Astrocyte of the spinal cord (primary cell): ENCODE data around the gene FSD1L.
A peak's percentile ranks its signal among the peaks of the same experiment; 100 is the strongest.

Experiments used
- DNase-seq: peaks from one replicate; pipeline ENCODE4 v3.0.0; 2011; ENCODE audit warnings: low read depth, low spot score
- H3K4me3 ChIP-seq: 2 replicates; pipeline ENCODE4 v1.5.1; 2011; ENCODE audit warnings: low read depth, mild to moderate bottlenecking, low read length, moderate library complexity
- in situ Hi-C: cut with HindIII; loops from 2 replicates; pipeline ENCODE4 v1.10.0; 2017; ENCODE audit warnings: low sequenced_read_pairs
- TF ChIP-seq, protein P1 (sequence below): IDR thresholded peaks from 2 replicates; pipeline ENCODE4 v1.5.1; 2012; ENCODE audit warnings: low read depth, mild to moderate bottlenecking, low read length, inconsistent platforms

Gene FSD1L

DNA sequence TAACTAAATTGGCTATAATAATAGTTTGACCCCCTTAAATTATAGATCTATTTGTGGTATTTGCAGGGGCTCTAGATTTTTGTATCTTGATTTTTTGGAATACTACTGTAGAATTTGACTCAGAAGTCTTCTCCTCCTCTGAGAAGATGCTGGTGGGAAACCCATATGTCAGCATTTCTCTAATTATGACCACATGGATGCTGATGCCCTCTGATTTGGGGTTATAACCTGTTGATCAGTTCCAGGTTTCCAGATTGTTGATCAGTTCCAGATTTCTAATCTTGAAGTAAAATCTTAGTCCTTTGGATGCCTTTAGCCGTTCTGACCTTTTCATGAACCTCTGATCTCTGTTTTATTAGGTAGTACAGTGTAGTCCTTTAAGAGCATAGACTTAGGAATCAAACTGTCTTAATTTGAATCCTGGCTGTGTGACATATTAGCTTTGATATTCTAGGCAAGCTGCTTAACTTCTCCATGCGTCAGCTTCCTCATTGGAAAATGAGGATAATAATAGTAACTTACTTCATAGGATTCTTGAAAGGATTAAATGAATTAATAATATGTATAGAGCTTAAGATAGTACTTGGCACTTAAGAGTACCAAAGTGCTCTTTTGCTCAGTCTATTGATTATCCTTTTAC lies 8.1 kb downstream of the FSD1L start:
- in situ Hi-C loops: no loop called here
- no peak for DNase-seq
- TF ChIP-seq, protein P1, sequence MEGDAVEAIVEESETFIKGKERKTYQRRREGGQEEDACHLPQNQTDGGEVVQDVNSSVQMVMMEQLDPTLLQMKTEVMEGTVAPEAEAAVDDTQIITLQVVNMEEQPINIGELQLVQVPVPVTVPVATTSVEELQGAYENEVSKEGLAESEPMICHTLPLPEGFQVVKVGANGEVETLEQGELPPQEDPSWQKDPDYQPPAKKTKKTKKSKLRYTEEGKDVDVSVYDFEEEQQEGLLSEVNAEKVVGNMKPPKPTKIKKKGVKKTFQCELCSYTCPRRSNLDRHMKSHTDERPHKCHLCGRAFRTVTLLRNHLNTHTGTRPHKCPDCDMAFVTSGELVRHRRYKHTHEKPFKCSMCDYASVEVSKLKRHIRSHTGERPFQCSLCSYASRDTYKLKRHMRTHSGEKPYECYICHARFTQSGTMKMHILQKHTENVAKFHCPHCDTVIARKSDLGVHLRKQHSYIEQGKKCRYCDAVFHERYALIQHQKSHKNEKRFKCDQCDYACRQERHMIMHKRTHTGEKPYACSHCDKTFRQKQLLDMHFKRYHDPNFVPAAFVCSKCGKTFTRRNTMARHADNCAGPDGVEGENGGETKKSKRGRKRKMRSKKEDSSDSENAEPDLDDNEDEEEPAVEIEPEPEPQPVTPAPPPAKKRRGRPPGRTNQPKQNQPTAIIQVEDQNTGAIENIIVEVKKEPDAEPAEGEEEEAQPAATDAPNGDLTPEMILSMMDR: no peak
- H3K4me3 ChIP-seq: no peak overlapping the region

DNA sequence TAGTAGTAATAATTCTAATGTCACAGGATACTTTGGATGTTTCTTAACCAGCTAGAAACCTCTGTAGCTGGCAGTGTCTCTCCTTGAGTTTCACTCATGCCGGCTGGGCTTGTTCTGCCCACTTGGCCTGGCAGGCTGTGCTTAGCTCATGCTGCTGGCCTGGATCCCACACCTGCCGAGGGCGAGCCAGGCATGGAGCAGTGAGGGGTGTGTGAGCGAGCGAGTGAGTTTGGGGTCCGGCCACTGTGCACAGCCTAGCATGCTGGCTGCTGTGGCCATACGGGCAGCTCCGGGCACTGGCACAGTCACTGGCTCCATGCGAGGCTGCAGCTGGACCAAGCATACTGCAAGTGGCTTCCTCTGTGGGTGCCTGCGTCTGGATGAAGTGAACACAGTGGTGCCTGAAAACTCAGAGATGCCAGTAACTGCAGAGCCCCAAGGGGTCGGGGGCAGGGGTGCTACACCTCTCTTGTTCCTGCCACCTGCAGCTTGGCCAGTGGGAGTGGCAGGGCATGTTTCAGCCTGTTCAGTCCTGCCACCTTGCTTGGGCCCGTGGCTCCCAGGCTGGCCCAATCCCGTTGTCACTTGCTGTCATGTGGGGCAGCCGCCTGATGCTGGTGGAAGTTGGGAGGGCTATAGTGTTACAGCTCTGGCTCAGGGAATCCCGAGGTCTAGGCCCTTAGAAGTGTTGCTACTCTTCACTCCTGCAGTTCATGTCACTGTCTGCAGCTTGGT lies 9.9 kb downstream of the FSD1L start:
- no peak overlapping the region for H3K4me3 ChIP-seq
- no peak for DNase-seq
- in situ Hi-C loops: no loop called here
- TF ChIP-seq, protein P1: no peak

DNA sequence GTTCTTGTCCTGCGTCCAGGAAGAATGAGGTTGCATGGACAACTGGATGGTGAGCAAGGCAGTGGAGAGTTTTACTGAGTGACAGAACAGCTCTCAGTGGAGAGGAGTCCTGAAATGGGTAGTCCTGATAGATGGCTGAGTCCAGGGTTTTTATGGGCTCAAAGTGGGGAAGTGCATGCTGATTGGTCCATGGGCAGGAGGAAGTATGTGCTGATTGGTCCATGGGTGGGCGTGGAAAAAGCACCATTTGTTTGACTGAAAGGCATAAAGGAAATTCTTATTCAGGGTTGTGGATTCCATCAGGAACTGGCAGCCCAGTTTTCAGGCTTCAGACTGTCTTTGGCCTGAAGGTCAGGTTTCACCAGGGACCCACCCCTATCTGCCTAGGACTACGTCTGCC lies 10.6 kb downstream of the FSD1L start:
- no peak overlapping the region for H3K4me3 ChIP-seq
- DNase-seq: no peak
- in situ Hi-C loops: no loop called here
- TF ChIP-seq, protein P1: no peak

DNA sequence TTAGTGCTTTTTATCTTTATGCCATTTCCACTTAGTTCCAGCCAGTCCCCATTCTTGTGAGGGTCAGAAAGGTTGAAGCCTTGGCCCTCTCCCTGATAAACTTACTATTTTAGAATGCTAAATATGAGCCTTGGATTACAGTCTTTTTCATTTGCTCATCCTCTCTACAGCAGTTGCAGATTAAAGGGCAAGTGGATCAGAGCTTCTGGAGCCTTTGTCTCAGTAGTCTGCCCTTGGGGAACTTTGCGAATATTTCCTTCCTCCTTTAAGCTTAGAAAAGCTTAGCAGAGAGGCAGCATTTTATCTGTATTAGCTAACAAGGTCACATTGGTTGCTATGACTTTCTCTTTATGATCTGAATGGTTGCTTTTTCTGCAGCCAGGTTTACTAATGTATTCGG lies 11.5 kb downstream of the FSD1L start:
- TF ChIP-seq, protein P1: no peak
- no peak for DNase-seq
- in situ Hi-C loops: no loop called here
- no peak overlapping the region for H3K4me3 ChIP-seq

DNA sequence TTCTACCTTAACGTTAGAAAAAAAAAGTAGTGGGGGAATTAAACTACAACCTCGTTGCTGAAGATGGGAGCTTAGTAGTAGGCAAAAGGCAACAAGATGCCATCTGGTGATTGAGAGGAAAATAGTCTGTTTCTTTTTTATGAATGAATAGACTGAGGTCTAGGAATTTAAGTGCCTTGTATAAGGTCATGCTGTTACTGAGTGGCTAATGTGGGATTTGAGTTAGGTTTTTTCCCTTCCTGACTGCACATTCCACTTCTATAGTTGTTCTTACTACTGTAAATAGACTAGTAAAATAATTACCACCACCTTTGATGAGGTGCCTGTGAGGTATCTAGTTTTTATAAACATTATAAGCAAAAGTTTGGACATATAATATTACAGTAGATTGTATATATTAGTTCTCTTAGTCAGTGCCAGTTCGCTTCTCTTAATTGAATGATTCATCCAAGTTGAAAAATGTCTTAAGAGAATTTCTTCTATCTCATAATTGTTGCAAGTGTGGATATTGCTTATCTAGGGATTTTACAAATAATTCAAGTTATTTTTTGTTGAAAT lies 19.1 kb downstream of the FSD1L start:
- H3K4me3 ChIP-seq: no peak overlapping the region
- TF ChIP-seq, protein P1: no peak
- in situ Hi-C loops: no loop called here
- peak; percentile 18 for DNase-seq

DNA sequence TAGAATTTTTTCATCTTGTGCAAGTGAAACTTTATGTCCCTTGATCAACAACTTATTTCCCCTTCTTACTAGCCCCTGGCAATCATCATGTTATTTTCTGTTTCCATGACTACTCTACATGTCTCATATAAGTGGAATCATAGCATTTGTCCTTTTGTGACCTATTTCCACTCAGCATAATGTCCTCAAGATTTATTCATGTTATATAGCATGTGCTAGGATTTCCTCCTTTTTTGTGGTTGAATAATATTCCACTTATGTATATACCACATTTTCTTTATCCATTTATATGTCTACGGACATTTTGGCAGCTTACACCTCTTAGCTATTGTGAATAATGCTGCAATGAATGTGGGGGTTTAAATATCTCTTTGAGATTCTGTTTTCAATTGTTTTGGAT lies 21.0 kb downstream of the FSD1L start:
- TF ChIP-seq, protein P1: no peak
- in situ Hi-C loops: no loop called here

More for the DNA sequence above, 21.0 kb downstream of the FSD1L start:
- no peak overlapping the region for H3K4me3 ChIP-seq
- no peak for DNase-seq
